ENCODE data around the gene SSB. TPM values are rescaled to one million over a fixed set of nuclear protein-coding genes. Genes with fewer than 3 reads are reported as not detected.

Gene SSB
- total and polyA plus RNA-seq, 2 of the 13 experiments (the other 11 are each of a cell fraction or from before 2014, with no cell fraction given) = 109 to 208 TPM

GRCh38 chr2:169798718-169799592 lies at the start of gene SSB (continued):
- 0 out of 2 replicates have a peak, but pooled peaks have one; percentile 61 for TF ChIP-seq NFAT5 (CRISPR knock-in tag; IDR thresholded peaks at IDR 0.05)
- TF ChIP-seq AHR (CRISPR knock-in tag; IDR thresholded peaks at IDR 0.05) = peak; percentile 81; the same call in 1 of the 2 replicates
- TF ChIP-seq CSRNP1 (CRISPR knock-in tag; IDR thresholded peaks at IDR 0.05) = peak; percentile 41; the same call in 1 of the 2 replicates
- TF ChIP-seq MEF2D (CRISPR knock-in tag; IDR thresholded peaks at IDR 0.05) = 0 out of 2 replicates have a peak, but pooled peaks have one; percentile 30
- no peak for TF ChIP-seq NCOA1 (CRISPR knock-in tag; IDR thresholded peaks at IDR 0.05)
- TF ChIP-seq ZBTB46 (CRISPR knock-in tag; IDR thresholded peaks at IDR 0.05; ENCODE audit: borderline replicate concordance) = no peak
- TF ChIP-seq ZNF501 (CRISPR knock-in tag; IDR thresholded peaks at IDR 0.05) = peak; percentile 79
- TF ChIP-seq SP1 (IDR thresholded peaks at IDR 0.05) = no peak
- TF ChIP-seq SP1 (CRISPR knock-in tag; IDR thresholded peaks at IDR 0.05) = peak; percentile 49
- TF ChIP-seq ZNF280D (CRISPR knock-in tag; IDR thresholded peaks at IDR 0.05) = no peak
- TF ChIP-seq NFIB (CRISPR knock-in tag; IDR thresholded peaks at IDR 0.05; ENCODE audit: borderline replicate concordance) = no peak
- TF ChIP-seq SRSF1 (optimal IDR thresholded peaks at IDR 0.05; ENCODE audit: low read depth, low read length) = peak; percentile 90
- TF ChIP-seq ZNF329 (CRISPR knock-in tag; IDR thresholded peaks at IDR 0.05; ENCODE audit: low read depth) = peak; percentile 44; the same call in 1 of the 2 replicates
- TF ChIP-seq TCF12 (IDR thresholded peaks at IDR 0.05) = no peak
- 0 out of 2 replicates have a peak, but pooled peaks have one; percentile 52 for TF ChIP-seq TCF12 (CRISPR knock-in tag; IDR thresholded peaks at IDR 0.05)
- TF ChIP-seq ZNF232 (CRISPR knock-in tag; IDR thresholded peaks at IDR 0.05; ENCODE audit: borderline replicate concordance) = peak; percentile 76; the same call in 1 of the 2 replicates
- TF ChIP-seq ZNF772 (CRISPR knock-in tag; IDR thresholded peaks at IDR 0.05) = peak; percentile 85

All from HepG2 (cell line).